ENCODE results near the gene PPM1H. TPM values are rescaled to one million over a fixed set of nuclear protein-coding genes. Genes with fewer than 3 reads are reported as not detected.

Gene PPM1H
- total and polyA plus RNA-seq, 4 donors = 2.3 to 7.2 (median 4.1) TPM

- Histone ChIP-seq H3K9me3 (ENCODE audit: control insufficient read depth in 4 of 4, low read length in 3 of 4) (no peaks in the 10 kb centered on the region), H3K27me3 (ENCODE audit: control insufficient read depth in 4 of 4, insufficient read depth in 4 of 4, low read length in 3 of 4) (no peaks in the 10 kb centered on the region), H3K36me3 (ENCODE audit: control insufficient read depth in 4 of 4, insufficient read depth in 3 of 4, low read depth in 1 of 4, low read length in 3 of 4) (peaks cover 0 to 7% (median 2%) of the 10 kb centered on the region in 4 donors), H3K27ac (ENCODE audit: low read depth in 1 of 2, low read length in 2 of 2) (no peak overlapping the region), H3K9ac (ENCODE audit: low read depth in 1 of 2, low read length in 2 of 2) (no peak overlapping the region), H3K4me1 (ENCODE audit: control insufficient read depth in 4 of 4, insufficient read depth in 4 of 4, low read length in 3 of 4) (peaks cover 0 to 6% (median 1%) of the 10 kb centered on the region in 4 donors), H3K4me3 (ENCODE audit: low read depth in 1 of 3, low read length in 3 of 3) (no peak overlapping the region)
- DNase-seq (ENCODE audit: low spot score) = no peak
- WGBS = 90% methylated on average over 7 of the region's 7 CpGs
- no peak for TF ChIP-seq NR2F2 (IDR thresholded peaks at IDR 0.05)
- TF ChIP-seq SP1 (IDR thresholded peaks at IDR 0.05) = no peak
- TF ChIP-seq MAX (IDR thresholded peaks at IDR 0.05) = no peak
- TF ChIP-seq FOXA2 (IDR thresholded peaks at IDR 0.05) = no peak
- no peak for TF ChIP-seq EGR1 (IDR thresholded peaks at IDR 0.05; ENCODE audit: low read depth in 2 of 2)
- no peak for TF ChIP-seq CTCF (IDR thresholded peaks at IDR 0.05; ENCODE audit: low read depth, low read length, missing input control)
- no peak for TF ChIP-seq FOXA1 (IDR thresholded peaks at IDR 0.05)
- no peak for TF ChIP-seq TAF1 (conservative IDR thresholded peaks at IDR 0.05)
- TF ChIP-seq RAD21 (IDR thresholded peaks at IDR 0.05) = no peak
- TF ChIP-seq REST (IDR thresholded peaks at IDR 0.05) = no peak
- TF ChIP-seq HNF4A (conservative IDR thresholded peaks at IDR 0.05) = no peak
- TF ChIP-seq ATF3 (IDR thresholded peaks at IDR 0.05) = no peak
These were observed 242.1 kb downstream of the PPM1H start for GRCh38 chr12:62692884-62693283.

- Histone ChIP-seq H3K4me3 (ENCODE audit: low read depth in 1 of 3, low read length in 3 of 3) (no peak overlapping the region), H3K36me3 (ENCODE audit: control insufficient read depth in 4 of 4, insufficient read depth in 3 of 4, low read depth in 1 of 4, low read length in 3 of 4) (peaks cover 0 to 7% (median 3%) of the 10 kb centered on the region in 4 donors), H3K4me1 (ENCODE audit: control insufficient read depth in 4 of 4, insufficient read depth in 4 of 4, low read length in 3 of 4) (peaks cover 0 to 6% (median 1%) of the 10 kb centered on the region in 4 donors), H3K9ac (ENCODE audit: low read depth in 1 of 2, low read length in 2 of 2) (no peak overlapping the region), H3K27me3 (ENCODE audit: control insufficient read depth in 4 of 4, insufficient read depth in 4 of 4, low read length in 3 of 4) (no peaks in the 10 kb centered on the region), H3K27ac (ENCODE audit: low read depth in 1 of 2, low read length in 2 of 2) (no peak overlapping the region), H3K9me3 (ENCODE audit: control insufficient read depth in 4 of 4, low read length in 3 of 4) (no peaks in the 10 kb centered on the region)
- DNase-seq (ENCODE audit: low spot score) = no peak
- WGBS = 90% methylated on average over 3 of the region's 3 CpGs
- TF ChIP-seq MAX (IDR thresholded peaks at IDR 0.05) (no peak), RXRA (IDR thresholded peaks at IDR 0.05) (no peak), REST (IDR thresholded peaks at IDR 0.05) (no peak), CTCF (IDR thresholded peaks at IDR 0.05; ENCODE audit: low read depth, low read length, missing input control) (no peak), YY1 (IDR thresholded peaks at IDR 0.05) (no peak), FOXA2 (IDR thresholded peaks at IDR 0.05) (no peak), ZBTB33 (IDR thresholded peaks at IDR 0.05) (no peak), FOXA1 (IDR thresholded peaks at IDR 0.05) (no peak), RAD21 (IDR thresholded peaks at IDR 0.05) (no peak), HNF4A (conservative IDR thresholded peaks at IDR 0.05) (no peak), NR2F2 (IDR thresholded peaks at IDR 0.05) (no peak), JUND (IDR thresholded peaks at IDR 0.05) (no peak), EGR1 (IDR thresholded peaks at IDR 0.05; ENCODE audit: low read depth in 2 of 2) (no peak), HNF4G (IDR thresholded peaks at IDR 0.05) (no peak), GABPA (IDR thresholded peaks at IDR 0.05 in 1 of 2, conservative IDR thresholded peaks at IDR 0.05 in 1 of 2) (no peak)
These were observed 243.6 kb downstream of the PPM1H start for GRCh38 chr12:62691309-62691708.

Data from liver (tissue), 9 donors.